B cell (primary cell): Measurements from ENCODE around the gene OR10H2. TPM values are rescaled to one million over a fixed set of nuclear protein-coding genes. Genes with fewer than 3 reads are reported as not detected.

Experiments used
- ATAC-seq: fragments of 200-7000 bp; cut with Tn5 transposase; one replicate; pipeline ENCODE4 v1.10.0; 2021; ENCODE audit warnings: low read depth, mild to moderate bottlenecking, moderate number of reproducible peaks, moderate library complexity
- CTCF ChIA-PET: fragments of 350-600 bp; sonication (Branson Sonifier 250); formaldehyde crosslinking; loops from one replicate; lab custom pipeline; 2021; ENCODE audit warnings: antibody characterized with exemption, inconsistent platforms; lab: Charles Lee
- POLR2A ChIA-PET: fragments of 350-600 bp; sonication (Branson Sonifier 250); formaldehyde crosslinking; loops from one replicate; lab custom pipeline; 2021; ENCODE audit warnings: antibody characterized with exemption; lab: Charles Lee
- DNase-seq: peaks from one replicate; pipeline ENCODE4 v3.0.0; 2013
- H2AFZ ChIP-seq: 2 replicates; pipeline ENCODE4 v1.6.1; 2012; ENCODE audit warnings: mild to moderate bottlenecking, low read depth, low read length; ENCODE audit not compliant: insufficient read depth, poor library complexity, severe bottlenecking
- H3K27ac ChIP-seq, 2 donors: 1 replicate in 1 of 2; 2 replicates in 1 of 2; pipeline ENCODE4 v1.5.1; 2012 to 2013; ENCODE audit warnings: low read length in 2 of 2, mild to moderate bottlenecking in 2 of 2, moderate library complexity in 1 of 2
- H3K27me3 ChIP-seq, 4 experiments: fragments of 200-600 bp in 1 of 4; sonication (generic) in 1 of 4; replicated peaks in 1 of 4; 1 replicate in 2 of 4; 2 replicates in 2 of 4; pipeline versions ENCODE4 v1.6.1 to v1.7.0; 2013 to 2016; ENCODE audit warnings: low read length in 3 of 4, mild to moderate bottlenecking in 2 of 4, mixed read lengths in 1 of 4, moderate library complexity in 1 of 4; ENCODE audit not compliant: insufficient read depth in 4 of 4, control insufficient read depth in 3 of 4; ENCODE audit errors: control extremely low read depth in 1 of 4
- H3K36me3 ChIP-seq, 2 experiments: replicated peaks in 1 of 2; 1 replicate in 1 of 2; 2 replicates in 1 of 2; pipeline versions ENCODE4 v1.6.1 to v1.7.1; 2013; ENCODE audit warnings: low read length in 1 of 2; ENCODE audit not compliant: insufficient read depth in 2 of 2, control insufficient read depth in 1 of 2; ENCODE audit errors: control extremely low read depth in 1 of 2, extremely low read depth in 1 of 2
- H3K4me1 ChIP-seq, 2 donors: fragments of 200-600 bp in 1 of 2; sonication (generic) in 1 of 2; 1 replicate in 1 of 2; 2 replicates in 1 of 2; pipeline versions ENCODE4 v1.5.1 to v1.6.1; 2013 to 2017; ENCODE audit warnings: low read length in 2 of 2; ENCODE audit not compliant: control insufficient read depth in 2 of 2, insufficient read depth in 2 of 2
- H3K4me2 ChIP-seq: replicated peaks from 2 replicates; pipeline ENCODE3; 2012; ENCODE audit warnings: mild to moderate bottlenecking, low read depth, low read length; ENCODE audit not compliant: poor library complexity, severe bottlenecking
- H3K4me3 ChIP-seq, 5 experiments: fragments of 200-600 bp in 1 of 5; sonication (generic) in 1 of 5; 1 replicate in 3 of 5; 2 replicates in 2 of 5; pipeline versions ENCODE4 v1.5.1 to v1.7.0; 2011 to 2016; ENCODE audit warnings: low read length in 4 of 5, mild to moderate bottlenecking in 4 of 5, low read depth in 2 of 5, control low read depth in 1 of 5, moderate library complexity in 1 of 5; ENCODE audit not compliant: insufficient read depth in 1 of 5; ENCODE audit errors: control extremely low read depth in 1 of 5, extremely low read depth in 1 of 5
- H3K79me2 ChIP-seq: fragments of 200-600 bp; sonication (generic); one replicate; pipeline ENCODE4 v1.6.0; 2016; ENCODE audit warnings: low read length; ENCODE audit not compliant: control insufficient read depth, insufficient read depth
- H3K9ac ChIP-seq: fragments of 200-600 bp; sonication (generic); 2 replicates; pipeline ENCODE4 v1.6.1; 2017; ENCODE audit warnings: mild to moderate bottlenecking, low read length, moderate library complexity
- H3K9me3 ChIP-seq, 3 donors: one replicate each; pipeline versions ENCODE4 v1.6.1 to v1.7.1; 2013; ENCODE audit warnings: low read length in 2 of 3; ENCODE audit not compliant: control insufficient read depth in 2 of 3, insufficient read depth in 1 of 3; ENCODE audit errors: control extremely low read depth in 1 of 3
- H4K20me1 ChIP-seq: 2 replicates; pipeline ENCODE4 v1.6.0; 2012; ENCODE audit warnings: mild to moderate bottlenecking, low read length; ENCODE audit not compliant: insufficient read depth, control insufficient read depth, poor library complexity, severe bottlenecking
- H3K27ac Mint-ChIP-seq: one replicate; pipeline ENCODE4 v1.8.0; 2021; ENCODE audit warnings: mixed read lengths
- H3K27me3 Mint-ChIP-seq: one replicate; pipeline ENCODE4 v1.8.0; 2021; ENCODE audit warnings: mixed read lengths
- H3K4me1 Mint-ChIP-seq: one replicate; pipeline ENCODE4 v1.8.0; 2021; ENCODE audit warnings: mixed read lengths
- H3K4me3 Mint-ChIP-seq: one replicate; pipeline ENCODE4 v1.8.0; 2021; ENCODE audit warnings: mixed read lengths
- H3K9me3 Mint-ChIP-seq: one replicate; pipeline ENCODE4 v1.8.0; 2022; ENCODE audit warnings: mixed read lengths; ENCODE audit not compliant: insufficient read depth
- CTCF ChIP-seq: fragments of 200-600 bp; IDR thresholded peaks from one replicate; pipeline ENCODE4 v1.8.0; 2022; ENCODE audit warnings: antibody characterized with exemption, mild to moderate bottlenecking
- EZH2 ChIP-seq: IDR thresholded peaks from 2 replicates; pipeline ENCODE4 v1.6.1; 2012; ENCODE audit warnings: borderline replicate concordance, low read depth, mild to moderate bottlenecking, moderate library complexity, low read length; ENCODE audit not compliant: insufficient read depth, poor library complexity, severe bottlenecking
- WGBS: methylation state at CpG from one replicate; pipeline ENCODE4 v1.1.5; 2013; ENCODE audit warnings: missing lambda C conversion rate; ENCODE audit not compliant: insufficient coverage; 5-methylcytosine and 5-hydroxymethylcytosine counted together
- intact Hi-C: fragments of 100-400 bp; cut with micrococcal nuclease; formaldehyde crosslinking; loops from one replicate; pipeline ENCODE4 v1.10.0; 2022
- polyA plus RNA-seq: library from polyadenylated mRNA; depleted of rRNA; stranded (reverse); fragments of >200 nt; gene quantifications from 2 replicates; pipeline ENCODE4 v1.2.3, GENCODE V29; 2012
- total RNA-seq, 2 donors: library from RNA; stranded (reverse); fragments of 120-200 nt in 1 of 2; gene quantifications; 1 replicate in 1 of 2; 2 replicates in 1 of 2; pipeline versions ENCODE4 v1.2.3 to v1.2.4, GENCODE V29; 2013 to 2022

OR10H2 gene
- total and polyA plus RNA-seq, 2 donors (not counting 1 experiment from before 2014, with no cell fraction given) = not detected

DNA sequence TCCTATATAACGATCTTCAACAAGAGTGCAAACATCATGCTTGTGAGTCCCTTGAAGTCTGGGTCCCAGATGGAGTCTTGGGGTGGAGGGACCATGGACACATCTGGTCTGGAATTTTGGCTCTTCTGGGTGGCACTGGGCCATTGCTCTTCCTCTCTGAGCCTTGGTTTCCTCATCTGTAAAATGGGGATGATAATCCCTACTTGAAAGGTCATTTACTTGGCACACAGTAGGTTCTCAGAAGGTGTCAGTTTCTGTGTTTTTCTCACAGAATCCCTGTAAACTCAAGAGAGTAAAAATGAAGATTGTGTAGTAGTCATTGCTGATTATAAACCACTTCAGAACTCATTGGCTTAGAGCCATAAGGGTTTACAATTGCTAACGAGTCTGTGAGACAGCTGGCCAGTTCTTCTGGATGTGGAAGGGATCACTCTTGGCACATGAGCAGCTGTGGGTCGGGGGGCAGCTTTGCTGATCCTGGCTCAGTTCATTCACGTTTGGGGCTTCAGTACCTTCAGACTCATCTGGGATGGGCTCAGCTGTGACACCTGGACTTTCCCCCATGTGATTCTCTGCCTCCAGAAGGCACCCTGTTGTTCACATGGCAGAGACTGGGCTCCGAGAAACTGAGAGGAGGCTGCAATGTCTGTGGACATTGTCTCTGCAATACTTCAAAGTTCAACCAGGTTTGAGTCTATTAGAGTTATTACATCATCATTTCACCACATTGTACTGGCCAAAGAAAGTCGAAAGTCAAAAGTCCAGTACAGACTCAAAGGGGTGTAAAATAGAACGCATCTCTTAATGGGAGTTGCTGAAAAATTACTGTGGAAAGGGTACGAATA, 47.1 kb upstream of the OR10H2 start:
- ChIA-PET POLR2A (no interaction called here), CTCF (no interaction called here)
- H3K36me3 ChIP-seq = no peaks in the 10 kb centered on the region
- no peak overlapping the region for H3K4me3 ChIP-seq
- ATAC-seq (no peak), DNase-seq (no peak)
- peaks cover 57% of the 10 kb centered on the region for H3K27me3 Mint-ChIP-seq
- peaks cover 0 to 35% (median 2%) of the 10 kb centered on the region in 4 experiments for H3K27me3 ChIP-seq
- no peak overlapping the region for H3K27ac Mint-ChIP-seq
- no peak overlapping the region for H3K9ac ChIP-seq
- H3K4me3 Mint-ChIP-seq = no peak overlapping the region
- H4K20me1 ChIP-seq = no peaks in the 10 kb centered on the region
- no peaks in the 10 kb centered on the region for H3K4me1 ChIP-seq
- no peaks in the 10 kb centered on the region for H3K79me2 ChIP-seq
- H3K9me3 Mint-ChIP-seq = peaks cover 2% of the 10 kb centered on the region
- H3K4me2 ChIP-seq = no peak overlapping the region
- no peaks in the 10 kb centered on the region for H3K4me1 Mint-ChIP-seq
- TF ChIP-seq EZH2 = no peak
- no peak for TF ChIP-seq CTCF
- 52% methylated on average over 5 of the region's 8 CpGs for WGBS
- H3K9me3 ChIP-seq = peaks cover 0 to 3% (median 0%) of the 10 kb centered on the region in 3 donors
- intact Hi-C loops = no loop called here
- H2AFZ ChIP-seq = no peak overlapping the region
- no peak overlapping the region for H3K27ac ChIP-seq

DNA sequence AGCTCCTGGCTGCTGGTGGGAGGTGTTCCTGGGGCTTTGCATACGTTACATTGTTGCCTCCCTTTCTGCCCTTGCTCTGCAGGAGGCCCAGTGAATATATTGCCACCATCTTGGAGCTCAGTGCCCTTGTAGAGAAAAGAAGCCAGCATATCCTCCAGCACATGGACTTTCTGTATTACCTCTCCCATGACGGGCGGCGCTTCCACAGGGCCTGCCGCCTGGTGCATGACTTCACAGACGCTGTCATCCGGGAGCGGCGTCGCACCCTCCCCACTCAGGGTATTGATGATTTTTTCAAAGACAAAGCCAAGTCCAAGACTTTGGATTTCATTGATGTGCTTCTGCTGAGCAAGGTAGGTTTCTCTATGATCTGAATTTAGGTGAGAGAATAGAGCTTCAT, 44.4 kb upstream of the OR10H2 start:
- Histone ChIP-seq H3K36me3 (no peaks in the 10 kb centered on the region), H3K9me3 (peaks cover 0 to 3% (median 0%) of the 10 kb centered on the region in 3 donors), H3K4me2 (no peak overlapping the region), H3K4me3 (no peak overlapping the region), H3K9ac (no peak overlapping the region), H2AFZ (no peak overlapping the region), H4K20me1 (no peaks in the 10 kb centered on the region), H3K79me2 (no peaks in the 10 kb centered on the region), H3K27ac (no peak overlapping the region), H3K4me1 (no peaks in the 10 kb centered on the region), H3K27me3 (peaks cover 0 to 42% (median 4%) of the 10 kb centered on the region in 4 experiments)
- H3K27me3 Mint-ChIP-seq = peaks cover 66% of the 10 kb centered on the region
- intact Hi-C loops = no loop called here
- DNase-seq = no peak
- peaks cover 4% of the 10 kb centered on the region for H3K9me3 Mint-ChIP-seq
- TF ChIP-seq EZH2 = no peak
- no peak for TF ChIP-seq CTCF
- ATAC-seq = no peak
- no peak overlapping the region for H3K27ac Mint-ChIP-seq
- ChIA-PET POLR2A (no interaction called here), CTCF (no interaction called here)
- no peaks in the 10 kb centered on the region for H3K4me1 Mint-ChIP-seq
- no peak overlapping the region for H3K4me3 Mint-ChIP-seq
- WGBS = 76% methylated on average over 10 of the region's 10 CpGs
